Spleen (tissue), 11 donors: ENCODE measurements around the gene KCNAB1. TPM values are rescaled to one million over a fixed set of nuclear protein-coding genes. Genes with fewer than 3 reads are reported as not detected.
"Not testable (repeated sequence)": the region's sequence is repeated elsewhere in the genome, so short reads cannot be mapped to it uniquely, and the experiment has no call there.

ENCODE experiments used
- DNase-seq: peaks from one replicate; pipeline ENCODE4 v3.0.0-alpha.2; 2020
- H3K27ac ChIP-seq, 8 donors: fragments of 200-600 bp; sonication (generic) in 7 of 8; 1 replicate in 4 of 8; 2 replicates in 4 of 8; pipeline versions ENCODE4 v1.5.0 to v1.8.0; 2016 to 2021; ENCODE audit warnings: inconsistent platforms in 4 of 8, mild to moderate bottlenecking in 4 of 8, moderate library complexity in 1 of 8
- H3K27me3 ChIP-seq, 7 donors: fragments of 200-600 bp; sonication (generic) in 6 of 7; replicated peaks in 1 of 7; 1 replicate in 4 of 7; 2 replicates in 3 of 7; pipeline versions ENCODE4 v1.5.0 to v1.8.0; 2016 to 2021; ENCODE audit warnings: inconsistent platforms in 3 of 7, mild to moderate bottlenecking in 1 of 7
- H3K36me3 ChIP-seq, 6 donors: fragments of 200-600 bp; sonication (generic) in 5 of 6; 1 replicate in 4 of 6; 2 replicates in 2 of 6; pipeline versions ENCODE4 v1.5.0 to v1.8.0; 2016 to 2021; ENCODE audit warnings: inconsistent platforms in 2 of 6
- H3K4me1 ChIP-seq, 6 donors: fragments of 200-600 bp; sonication (generic) in 5 of 6; 1 replicate in 3 of 6; 2 replicates in 3 of 6; pipeline versions ENCODE4 v1.5.0 to v1.8.0; 2016 to 2021; ENCODE audit warnings: inconsistent platforms in 3 of 6
- H3K4me3 ChIP-seq, 8 donors: fragments of 200-600 bp; sonication (generic) in 7 of 8; 1 replicate in 4 of 8; 2 replicates in 4 of 8; pipeline versions ENCODE4 v1.5.0 to v1.8.0; 2016 to 2021; ENCODE audit warnings: inconsistent platforms in 4 of 8, mild to moderate bottlenecking in 4 of 8, moderate library complexity in 2 of 8
- H3K9me3 ChIP-seq, 8 donors: fragments of 200-600 bp; sonication (generic) in 7 of 8; 1 replicate in 4 of 8; 2 replicates in 4 of 8; pipeline versions ENCODE4 v1.5.0 to v1.8.0; 2016 to 2021; ENCODE audit warnings: inconsistent platforms in 4 of 8
- CTCF ChIP-seq, 11 experiments: fragments of 200-600 bp in 7 of 11; fragments of 450-650 bp in 4 of 11; sonication (generic) in 4 of 11; IDR thresholded peaks in 8 of 11; conservative IDR thresholded peaks in 3 of 11; 1 replicate in 7 of 11; 2 replicates in 4 of 11; pipeline versions ENCODE4 v1.4.0 to v1.8.0; 2016 to 2021; ENCODE audit warnings: antibody characterized with exemption in 11 of 11, inconsistent platforms in 4 of 11, mild to moderate bottlenecking in 1 of 11
- POLR2A ChIP-seq, 3 donors: fragments of 450-650 bp; IDR thresholded peaks; one replicate each; pipeline ENCODE4 v1.5.1; 2017; ENCODE audit warnings: antibody characterized with exemption in 3 of 3, mild to moderate bottlenecking in 1 of 3
- POLR2AphosphoS5 ChIP-seq, 3 donors: sonication (generic); formaldehyde crosslinking; IDR thresholded peaks; one replicate each; pipeline ENCODE4 v1.5.1; 2017; ENCODE audit warnings: antibody characterized with exemption in 3 of 3
- WGBS, 5 donors: extraction: QIAGEN DNeasy Blood & Tissue Kit in 3 of 5; methylation state at CpG; one replicate each; pipeline versions ENCODE4 v1.1.5 to v1.1.7; 2013 to 2018; 5-methylcytosine and 5-hydroxymethylcytosine counted together
- intact Hi-C: fragments of 100-400 bp; cut with DNase I; formaldehyde crosslinking; loops from one replicate; pipeline ENCODE4 v1.15.0; 2023; ENCODE audit warnings: low total_unique reads
- polyA plus RNA-seq, 3 donors: library from polyadenylated mRNA; stranded (reverse); fragments of 200-250 nt; gene quantifications; one replicate each; pipeline ENCODE4 v1.2.1, GENCODE V29; 2013
- total RNA-seq, 7 donors: library from RNA; depleted of rRNA in 3 of 7; stranded (reverse); fragments of >200 nt in 3 of 7; fragmentation: NEBNext Ultra II Directional in 4 of 7; extraction: Animal tissue kit (Norgen Biotek cat#: 25700) in 4 of 7; gene quantifications; one replicate each; pipeline versions ENCODE4 v1.1.0 to v1.2.1, GENCODE V29; 2016 to 2021
- donor health status: healthy with polysubstance abuse.
- donor health status: DM: no; HTN: no; CAD: no; lungs with moderate emphysema.
- donor health status: DM: no; HTN: no; CAD: no.
- donor health status: Bipolar disorder and iron deficiency.
- donor health status: healthy.
- donor health status: DM: no; HTN: no; CAD: no.
- donor health status: DM: yes; HTN: yes; CAD: no.

Gene KCNAB1
- total and polyA plus RNA-seq, 10 donors, result 0.59 to 10.5 (median 6.3) TPM

- no peak for TF ChIP-seq CTCF (IDR thresholded peaks at IDR 0.05 in 8 of 11, conservative IDR thresholded peaks at IDR 0.05 in 3 of 11)
- no peak for TF ChIP-seq POLR2AphosphoS5 (IDR thresholded peaks at IDR 0.05)
- no peak for TF ChIP-seq POLR2A (IDR thresholded peaks at IDR 0.05)
- no peak overlapping the region for H3K27ac ChIP-seq
- WGBS, 5 donors, result 76 to 94% (median 87%) methylated on average over 9 of the region's 9 CpGs
- intact Hi-C loops, result no loop called here
- peaks cover 0 to 10% (median 0%) of the 10 kb centered on the region in 8 donors for H3K9me3 ChIP-seq
- no peaks in the 10 kb centered on the region for H3K4me1 ChIP-seq
- no peak overlapping the region for H3K4me3 ChIP-seq
- peaks cover 0 to 15% (median 0%) of the 10 kb centered on the region in 7 donors for H3K27me3 ChIP-seq
- no peak for DNase-seq
- no peaks in the 10 kb centered on the region for H3K36me3 ChIP-seq
These were observed 97.4 kb downstream of the KCNAB1 start for GRCh38 chr3:156217674-156218352.

- 78 to 95% (median 91%) methylated on average over 3 of the region's 3 CpGs for WGBS, 5 donors
- no peaks in the 10 kb centered on the region for H3K36me3 ChIP-seq
- H3K9me3 ChIP-seq, result peaks cover 0 to 10% (median 0%) of the 10 kb centered on the region in 8 donors
- DNase-seq, result no peak
- TF ChIP-seq CTCF (IDR thresholded peaks at IDR 0.05 in 8 of 11, conservative IDR thresholded peaks at IDR 0.05 in 3 of 11) (no peak), POLR2AphosphoS5 (IDR thresholded peaks at IDR 0.05) (no peak), POLR2A (IDR thresholded peaks at IDR 0.05) (no peak)
- intact Hi-C loops, result no loop called here
- H3K27ac ChIP-seq, result no peak overlapping the region
- H3K4me3 ChIP-seq, result no peak overlapping the region
- peaks cover 0 to 10% (median 0%) of the 10 kb centered on the region in 7 donors for H3K27me3 ChIP-seq
- H3K4me1 ChIP-seq, result no peaks in the 10 kb centered on the region
These were observed 98.0 kb downstream of the KCNAB1 start for GRCh38 chr3:156218353-156218744.

GRCh38 chr3:156222381-156222780 lies 102.0 kb downstream of the KCNAB1 start:
- H3K27me3 ChIP-seq, H3K36me3 ChIP-seq, H3K9me3 ChIP-seq, H3K27ac ChIP-seq, intact Hi-C loops, H3K4me1 ChIP-seq, H3K4me3 ChIP-seq, DNase-seq: not testable (repeated sequence)

GRCh38 chr3:156224046-156224445 lies 103.7 kb downstream of the KCNAB1 start:
- H3K9me3 ChIP-seq, H3K36me3 ChIP-seq, H3K4me1 ChIP-seq, DNase-seq, H3K27ac ChIP-seq, H3K27me3 ChIP-seq, intact Hi-C loops, H3K4me3 ChIP-seq: not testable (repeated sequence)
- WGBS, 5 donors, result 89 to 100% (median 93%) methylated on average over 5 to 23 of the region's 23 CpGs

GRCh38 chr3:156226676-156227420 lies 106.5 kb downstream of the KCNAB1 start:
- no peak for DNase-seq
- WGBS, 5 donors, result 72 to 87% (median 80%) methylated on average over 6 of the region's 6 CpGs
- Histone ChIP-seq H3K9me3 (no peaks in the 10 kb centered on the region), H3K4me3 (no peak overlapping the region), H3K27ac (no peak overlapping the region), H3K27me3 (no peaks in the 10 kb centered on the region), H3K4me1 (no peaks in the 10 kb centered on the region), H3K36me3 (no peaks in the 10 kb centered on the region)
- intact Hi-C loops, result no loop called here
- TF ChIP-seq POLR2A (IDR thresholded peaks at IDR 0.05), result no peak
- TF ChIP-seq CTCF (IDR thresholded peaks at IDR 0.05 in 8 of 11, conservative IDR thresholded peaks at IDR 0.05 in 3 of 11), result no peak
- no peak for TF ChIP-seq POLR2AphosphoS5 (IDR thresholded peaks at IDR 0.05)
